8988T (cell line): ENCODE results near the gene ZNF48.
"Not testable (repeated sequence)": the region's sequence is repeated elsewhere in the genome, so short reads cannot be mapped to it uniquely, and the experiment has no call there.

Experiments
- DNase-seq: peaks from one replicate; pipeline ENCODE4 v3.0.0; 2011

The ZNF48 gene

DNA sequence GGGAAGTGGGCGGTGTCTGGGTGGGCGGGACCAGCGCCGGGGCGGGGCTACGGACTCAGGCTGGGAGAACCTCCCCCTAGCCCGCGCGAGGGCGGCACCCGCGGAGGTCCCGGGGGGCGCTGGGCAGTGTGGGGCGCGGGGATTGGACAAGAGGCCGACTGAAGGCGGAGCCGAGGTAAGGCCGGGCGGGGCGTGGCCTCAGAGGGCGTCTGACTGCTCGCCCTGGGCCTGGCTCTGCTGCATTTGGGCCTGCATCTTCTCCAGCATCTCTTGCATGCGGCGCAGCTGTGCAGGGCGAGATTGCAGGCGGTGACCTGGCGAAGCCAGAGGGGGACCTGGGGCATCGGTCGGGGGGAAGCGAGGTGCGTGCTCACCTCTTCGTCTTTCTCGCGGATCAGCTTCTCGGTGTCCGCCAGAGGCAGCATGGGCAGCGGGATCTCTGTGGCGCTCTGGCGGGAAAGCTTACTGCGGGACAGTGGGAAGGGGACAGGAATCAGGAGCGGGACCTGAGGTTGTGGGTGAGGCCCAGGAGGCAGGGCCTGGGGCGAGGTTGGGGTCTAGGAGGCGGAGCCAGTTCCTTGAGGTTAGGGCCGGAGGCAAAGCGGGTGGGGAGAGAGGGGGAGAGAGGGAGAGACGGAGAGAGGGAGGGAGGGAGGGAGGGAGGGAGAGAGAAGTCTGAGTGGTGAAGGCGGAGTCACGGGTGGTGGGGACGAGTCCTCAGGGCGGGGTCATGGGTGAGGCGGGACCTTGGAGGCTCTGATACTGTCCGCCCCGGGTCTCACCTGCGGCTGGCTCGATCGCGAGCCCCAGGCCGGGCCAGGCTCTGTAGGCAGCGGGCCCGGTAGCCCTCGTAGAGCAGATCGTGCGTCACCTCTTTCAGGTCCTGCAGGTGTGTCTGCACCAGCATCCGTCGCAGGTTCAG lies 16.7 kb upstream of the ZNF48 start:
- DNase-seq = peak; percentile 90

DNA sequence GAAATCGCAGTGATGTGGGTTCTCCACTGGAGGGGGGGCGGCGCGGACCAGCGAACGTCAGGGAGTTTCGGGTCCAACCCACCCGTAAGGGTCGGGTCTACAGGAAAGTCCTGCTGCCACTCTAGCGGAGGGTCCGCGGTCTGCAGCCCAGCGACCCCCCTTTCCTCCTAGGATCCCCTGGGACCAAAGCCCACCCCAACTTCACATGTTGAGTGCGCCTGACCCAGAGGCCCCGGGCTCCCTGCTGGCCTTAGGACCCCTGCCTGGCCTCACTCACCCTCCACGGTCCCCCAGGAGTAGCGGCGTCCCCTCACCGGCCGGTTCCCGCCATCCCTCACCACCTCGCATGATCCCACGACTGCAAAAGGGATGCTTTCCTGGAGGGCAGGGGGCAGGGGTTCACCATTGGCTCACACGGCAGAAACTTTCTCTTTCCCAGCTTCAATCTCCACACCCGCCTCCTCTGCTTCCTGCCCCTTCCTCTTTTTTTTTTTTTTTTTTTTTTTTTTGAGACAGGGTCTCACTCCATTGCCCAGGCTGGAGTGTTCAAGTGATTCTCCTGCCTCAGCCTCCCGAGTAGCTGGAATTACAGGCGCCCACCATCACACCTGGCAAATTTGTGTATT lies 15.9 kb upstream of the ZNF48 start:
- DNase-seq = no peak

DNA sequence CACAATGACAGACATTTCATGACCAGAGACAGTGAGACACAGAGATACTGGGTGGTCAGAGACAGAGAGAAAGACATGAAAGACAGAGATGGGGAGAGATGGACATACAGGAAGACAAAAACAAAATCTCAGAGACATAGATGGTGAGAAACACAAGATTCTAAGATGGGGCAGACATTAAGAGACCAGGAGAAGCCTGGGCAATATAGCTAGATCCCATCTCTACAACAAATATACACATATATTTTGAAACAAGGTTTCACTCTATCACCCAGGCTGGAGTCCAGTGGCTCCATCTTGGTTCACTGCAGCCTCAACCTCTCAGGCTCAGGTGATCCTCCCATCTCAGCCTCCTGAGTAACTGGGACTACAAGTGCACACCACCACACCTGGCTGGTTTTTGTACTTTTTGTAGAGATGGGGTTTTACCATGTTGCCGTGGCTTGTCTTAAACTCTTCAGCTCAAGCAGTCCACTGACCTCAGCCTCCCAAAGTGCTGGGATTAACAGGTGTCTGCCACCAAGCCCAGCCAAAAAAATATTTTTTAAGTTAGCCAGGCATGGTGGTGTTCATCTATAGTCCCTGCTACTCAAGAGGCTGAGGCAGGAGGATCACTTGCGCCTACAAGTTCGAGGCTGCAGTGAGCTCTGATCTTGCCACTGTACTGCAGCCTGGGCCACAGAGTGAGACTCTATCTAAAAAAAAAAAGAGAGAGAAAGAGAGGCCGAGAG lies 15.0 kb upstream of the ZNF48 start:
- DNase-seq = no peak

- no peak for DNase-seq
Observed at GRCh38 chr16:30380803-30381208, 14.4 kb upstream of the ZNF48 start.

DNA sequence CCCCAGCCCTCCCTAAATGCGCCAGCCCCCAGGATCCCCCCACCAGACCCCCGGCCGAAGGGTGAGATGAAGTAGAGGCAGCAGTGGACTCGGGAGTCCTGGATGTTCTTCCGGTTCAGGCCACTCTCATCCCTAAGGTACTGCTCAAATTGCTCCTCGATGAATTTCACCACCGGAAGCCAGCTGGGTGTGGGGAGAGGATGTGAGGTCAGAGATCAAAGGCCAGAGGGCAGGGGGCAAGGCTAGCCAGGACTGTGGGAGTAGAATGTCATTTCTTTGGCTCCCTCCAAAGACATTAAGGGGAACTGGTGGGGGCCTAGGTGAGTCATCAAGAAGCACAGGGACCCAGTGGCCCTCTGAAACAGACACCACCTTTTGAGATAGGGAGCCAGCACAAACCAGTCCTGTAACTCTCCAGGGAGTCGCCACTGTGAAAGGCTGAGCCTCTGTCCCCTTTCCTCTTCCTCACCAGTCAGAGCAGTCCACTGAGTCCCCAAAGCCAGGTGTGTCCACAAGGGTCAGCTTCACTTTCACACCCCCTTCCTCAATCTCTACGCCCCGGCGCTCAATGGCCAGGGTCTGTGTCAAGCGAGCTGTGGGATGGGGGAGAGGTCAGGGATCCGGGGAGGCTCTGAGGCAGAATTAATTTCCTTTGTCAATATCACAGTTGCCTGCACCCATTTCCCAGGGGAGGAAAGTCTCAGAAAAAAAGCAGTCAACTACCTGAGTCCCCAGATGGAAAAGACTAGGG lies 13.8 kb upstream of the ZNF48 start:
- DNase-seq = no peak

- DNase-seq = no peak
Observed at GRCh38 chr16:30382111-30382881, 12.9 kb upstream of the ZNF48 start, which contains the start of gene SEPTIN1. Gene SEPTIN1 (minus strand): TSS chr16:30382561. CDS start chr16:30382542, 19 bp downstream.

DNA sequence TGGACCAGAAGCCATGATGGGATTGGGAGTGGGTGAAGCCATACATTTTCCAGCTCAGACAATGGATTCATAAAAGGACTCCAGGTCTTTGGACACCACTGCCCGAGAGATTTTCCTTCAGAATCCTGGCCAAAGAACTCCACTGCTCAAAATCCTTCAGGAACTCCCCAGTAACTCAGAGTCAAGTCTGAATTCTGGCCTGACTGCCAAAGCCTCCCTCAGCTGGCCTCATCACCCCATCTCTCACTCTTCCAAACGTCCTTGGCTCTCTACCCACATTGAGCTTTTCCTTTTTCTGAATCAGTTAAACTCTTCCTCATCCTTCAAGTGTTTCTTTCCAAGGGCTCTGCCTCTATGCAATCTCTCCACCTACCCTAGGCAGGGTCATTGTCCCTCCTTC lies 11.7 kb upstream of the ZNF48 start:
- no peak for DNase-seq

DNA sequence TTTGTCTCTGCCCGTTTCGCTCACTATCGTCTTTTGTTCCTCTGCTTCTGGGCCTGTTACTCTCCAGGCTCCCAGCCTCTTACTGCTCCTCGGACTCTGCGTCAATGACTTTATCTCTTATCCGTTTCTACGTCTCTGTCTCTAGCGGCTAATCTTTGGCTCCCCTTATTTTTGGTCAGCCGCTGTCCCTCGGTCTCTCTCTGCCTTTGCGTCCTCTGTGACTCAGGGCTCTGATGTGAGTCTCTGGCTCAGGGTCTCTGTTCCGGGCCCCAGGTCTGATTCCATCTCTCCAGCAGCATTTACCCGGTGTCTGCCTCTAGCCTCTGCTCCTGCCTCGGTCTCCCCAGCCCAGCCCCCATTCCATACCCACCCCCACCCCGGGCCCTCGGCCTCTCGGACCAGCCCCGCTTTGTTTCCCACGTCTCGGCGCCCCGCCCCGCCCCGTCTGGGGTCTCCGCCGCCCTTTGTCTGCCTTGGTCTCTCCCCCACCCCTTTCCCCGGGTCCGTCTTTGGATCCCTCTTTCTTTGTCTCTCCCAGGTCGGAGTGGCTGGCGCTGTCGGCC lies 547 bp upstream of the ZNF48 start:
- no peak for DNase-seq

GRCh38 chr16:30395992-30396585 lies 869 bp downstream of the ZNF48 start:
- DNase-seq = no peak

- DNase-seq = not testable (repeated sequence)
Observed at GRCh38 chr16:30396627-30397026, 1.4 kb downstream of the ZNF48 start.

GRCh38 chr16:30397056-30397455 lies 1.8 kb downstream of the ZNF48 start:
- DNase-seq = no peak

GRCh38 chr16:30397776-30398660 lies 2.8 kb downstream of the ZNF48 start:
- no peak for DNase-seq

DNA sequence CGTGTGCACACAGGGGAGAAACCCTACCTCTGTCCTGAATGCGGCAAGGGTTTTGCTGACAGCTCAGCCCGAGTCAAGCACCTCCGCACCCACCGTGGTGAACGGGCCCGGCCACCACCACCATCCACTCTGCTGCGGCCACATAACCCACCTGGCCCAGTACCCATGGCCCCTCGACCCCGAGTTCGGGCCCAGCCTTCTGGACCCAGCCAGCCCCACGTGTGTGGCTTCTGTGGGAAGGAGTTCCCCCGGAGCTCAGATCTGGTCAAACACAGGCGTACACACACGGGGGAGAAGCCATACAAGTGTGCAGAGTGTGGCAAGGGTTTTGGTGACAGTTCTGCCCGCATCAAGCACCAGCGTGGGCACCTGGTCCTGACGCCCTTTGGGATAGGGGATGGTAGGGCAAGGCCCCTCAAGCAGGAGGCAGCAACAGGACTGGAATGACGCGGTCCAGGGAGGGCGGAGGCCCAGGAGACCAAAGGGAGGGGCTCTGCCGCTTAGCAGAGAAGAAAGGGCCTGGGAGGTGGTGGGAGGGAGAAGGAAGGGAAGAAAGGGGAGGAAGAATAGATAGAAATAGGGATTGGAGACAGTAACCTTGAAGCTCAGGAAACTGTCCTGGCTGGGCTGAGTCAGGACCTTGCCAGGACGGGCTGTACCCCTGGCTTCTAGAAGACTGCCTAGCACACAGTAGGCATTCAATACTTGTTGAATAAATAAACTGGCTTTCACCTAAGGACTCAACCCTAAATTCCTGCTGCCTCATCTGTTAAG lies 3.6 kb downstream of the ZNF48 start:
- no peak for DNase-seq

DNA sequence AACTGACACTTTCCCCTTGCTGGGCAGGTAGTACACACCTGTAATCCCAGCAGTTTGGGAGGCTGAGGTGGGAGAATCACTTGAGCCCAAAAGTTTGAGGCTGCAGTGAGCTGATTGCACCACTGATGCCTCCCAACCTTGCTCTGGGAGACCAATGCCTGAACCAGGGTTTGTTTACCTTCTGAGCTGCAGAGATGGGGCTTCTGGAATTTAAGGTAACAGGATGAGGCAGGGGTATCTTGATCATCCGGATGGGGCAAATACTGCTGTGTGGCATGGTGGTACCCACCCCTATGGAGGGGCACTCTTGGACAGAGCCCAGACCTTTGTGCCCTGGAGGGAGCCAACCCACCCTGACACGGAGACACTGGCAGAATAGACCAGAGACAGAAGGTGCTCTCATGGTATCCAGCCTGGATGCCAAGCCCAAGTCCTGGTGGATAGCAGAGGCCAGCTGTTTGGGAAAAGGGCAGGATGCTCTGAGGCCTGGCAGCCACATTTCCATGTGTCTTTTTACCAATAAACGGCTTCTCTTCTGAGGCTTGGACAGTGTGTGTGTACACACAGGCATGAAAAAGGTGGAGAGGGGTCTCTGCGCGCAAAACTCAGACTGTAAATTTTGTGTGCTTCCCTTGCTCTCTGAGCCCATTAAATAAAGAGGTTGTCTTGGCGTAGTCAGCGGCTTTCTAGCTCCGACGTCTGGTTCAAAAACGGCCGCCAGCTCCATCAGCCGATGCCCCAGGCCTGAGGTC lies 4.4 kb downstream of the ZNF48 start:
- DNase-seq = no peak

GRCh38 chr16:30401768-30402425 lies 6.7 kb downstream of the ZNF48 start:
- DNase-seq = no peak

DNA sequence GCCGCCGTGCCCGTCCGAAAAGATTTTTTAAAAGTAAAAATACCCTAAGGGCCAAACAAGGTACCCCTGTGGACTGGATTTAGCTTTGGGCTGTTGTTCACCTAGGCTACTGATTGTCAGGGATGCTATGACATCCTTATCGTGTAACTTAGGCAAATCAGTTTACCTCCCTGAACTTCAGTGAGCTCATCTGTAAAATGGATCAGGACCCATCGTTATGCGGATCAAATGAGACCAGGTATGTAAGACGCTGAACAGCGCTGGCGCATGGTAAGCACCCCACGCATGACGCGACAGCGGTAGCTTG lies 11.5 kb downstream of the ZNF48 start:
- DNase-seq = no peak

DNA sequence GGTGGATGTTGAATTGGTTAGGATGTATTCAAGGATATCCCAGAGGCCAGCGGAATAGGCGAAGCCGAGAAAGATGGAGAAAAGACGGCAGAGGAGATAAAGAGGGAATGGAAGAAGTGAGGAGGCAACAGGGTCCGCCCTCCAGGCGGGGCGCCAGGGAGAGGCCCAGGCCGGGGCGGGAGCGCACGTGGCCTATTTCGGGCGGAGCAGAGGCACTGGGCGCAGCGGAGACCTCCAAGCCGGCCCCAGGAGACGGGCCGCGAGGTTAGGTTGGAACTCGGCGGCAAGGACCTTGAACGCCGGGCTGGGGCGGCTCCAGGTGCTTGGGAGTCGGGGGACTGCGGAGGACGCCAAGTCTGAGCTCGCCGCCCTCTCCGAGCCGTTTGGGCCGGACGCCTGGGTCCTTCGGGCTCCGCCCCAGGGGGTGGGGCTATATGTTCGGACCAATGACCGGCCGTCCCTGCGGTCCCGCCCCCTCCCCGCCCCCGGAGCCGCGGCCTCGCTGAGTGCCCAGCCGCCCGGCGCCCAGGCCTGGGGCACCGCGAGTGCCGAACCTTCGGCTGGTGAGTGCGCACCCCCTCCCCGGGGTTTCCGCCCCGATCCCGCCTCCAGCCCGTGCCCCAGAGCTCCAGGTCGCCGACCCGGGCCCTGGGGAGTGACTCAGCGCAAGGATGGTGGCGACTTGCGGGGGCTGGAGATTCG lies 12.0 kb downstream of the ZNF48 start, which contains the start of gene ZNF771:
Gene ZNF771 (plus strand): TSS at position 505 of the 702 bp plus-strand sequence. CDS start 448 bp downstream, outside the sequence.
- DNase-seq = peak; percentile 52
